H9 (cell line): ENCODE results near the gene TUBB2A. TPM values are rescaled to one million over a fixed set of nuclear protein-coding genes. Genes with fewer than 3 reads are reported as not detected.
A peak's percentile ranks its signal among the peaks of the same experiment; 100 is the strongest.

ENCODE experiments used
- DNase-seq: peaks from one replicate; pipeline ENCODE4 v3.0.0-alpha.2; 2017
- H2AFZ ChIP-seq: one replicate; pipeline ENCODE4 v1.6.1; 2013; ENCODE audit warnings: mild to moderate bottlenecking, low read length, control low read depth, moderate library complexity
- H2AK5ac ChIP-seq: 2 replicates; pipeline ENCODE4 v1.6.1; 2013; ENCODE audit warnings: low read length, control low read depth, mixed read lengths; ENCODE audit not compliant: insufficient read length
- H2BK120ac ChIP-seq: one replicate; pipeline ENCODE4 v1.6.1; 2013; ENCODE audit warnings: low read depth, mild to moderate bottlenecking, low read length, control low read depth, inconsistent platforms; ENCODE audit not compliant: poor library complexity, severe bottlenecking
- H2BK12ac ChIP-seq: 2 replicates; pipeline ENCODE4 v1.6.1; 2013; ENCODE audit warnings: low read length, control low read depth, mixed read lengths, low read depth; ENCODE audit not compliant: insufficient read length
- H2BK15ac ChIP-seq: 2 replicates; pipeline ENCODE4 v1.6.1; 2013; ENCODE audit warnings: low read depth, low read length, control low read depth
- H2BK20ac ChIP-seq: one replicate; pipeline ENCODE4 v1.6.1; 2013; ENCODE audit warnings: low read depth, mild to moderate bottlenecking, low read length, control low read depth, inconsistent platforms; ENCODE audit not compliant: poor library complexity, severe bottlenecking
- H2BK5ac ChIP-seq: 2 replicates; pipeline ENCODE4 v1.6.1; 2013; ENCODE audit warnings: low read length, control low read depth, mixed read lengths; ENCODE audit not compliant: insufficient read length
- H3K14ac ChIP-seq: 2 replicates; pipeline ENCODE4 v1.6.1; 2013; ENCODE audit warnings: low read length, control low read depth; ENCODE audit not compliant: insufficient read depth
- H3K18ac ChIP-seq: 2 replicates; pipeline ENCODE4 v1.6.1; 2013; ENCODE audit warnings: low read depth, mild to moderate bottlenecking, mixed read lengths, low read length, control low read depth; ENCODE audit not compliant: insufficient read length
- H3K23ac ChIP-seq: 2 replicates; pipeline ENCODE4 v1.6.1; 2013; ENCODE audit warnings: low read length, control low read depth, mixed read lengths, low read depth; ENCODE audit not compliant: insufficient read length
- H3K23me2 ChIP-seq: 2 replicates; pipeline ENCODE4 v1.6.1; 2013; ENCODE audit warnings: low read depth, mild to moderate bottlenecking, mixed read lengths, low read length, control low read depth; ENCODE audit not compliant: insufficient read length, poor library complexity, severe bottlenecking
- H3K27ac ChIP-seq: 2 replicates; pipeline ENCODE4 v1.5.1; 2013; ENCODE audit warnings: low read length, control low read depth, mixed read lengths, low read depth; ENCODE audit not compliant: insufficient read length
- H3K27me3 ChIP-seq: 2 replicates; pipeline ENCODE4 v1.6.1; 2013; ENCODE audit warnings: low read length, control low read depth, inconsistent platforms; ENCODE audit not compliant: insufficient read depth
- H3K4ac ChIP-seq: 2 replicates; pipeline ENCODE4 v1.6.1; 2013; ENCODE audit warnings: low read depth, mild to moderate bottlenecking, control low read depth, inconsistent platforms, low read length, moderate library complexity
- H3K4me1 ChIP-seq: 2 replicates; pipeline ENCODE4 v1.6.1; 2013; ENCODE audit warnings: low read length, control low read depth, inconsistent platforms; ENCODE audit not compliant: insufficient read depth
- H3K4me2 ChIP-seq: 2 replicates; pipeline ENCODE4 v1.6.1; 2013; ENCODE audit warnings: low read length, control low read depth, mixed read lengths; ENCODE audit not compliant: insufficient read length, insufficient read depth
- H3K56ac ChIP-seq: 2 replicates; pipeline ENCODE4 v1.6.1; 2013; ENCODE audit warnings: low read depth, mild to moderate bottlenecking, mixed read lengths, low read length, control low read depth; ENCODE audit not compliant: insufficient read length
- H3K79me1 ChIP-seq: 2 replicates; pipeline ENCODE4 v1.6.1; 2013; ENCODE audit warnings: low read depth, mild to moderate bottlenecking, moderate library complexity, low read length, control low read depth, inconsistent platforms; ENCODE audit not compliant: insufficient read depth, poor library complexity, severe bottlenecking
- H3K79me2 ChIP-seq: 2 replicates; pipeline ENCODE4 v1.6.1; 2013; ENCODE audit warnings: low read length, control low read depth, inconsistent platforms; ENCODE audit not compliant: insufficient read depth
- H3K9ac ChIP-seq: 2 replicates; pipeline ENCODE4 v1.6.1; 2013; ENCODE audit warnings: low read length, control low read depth, mixed read lengths; ENCODE audit not compliant: insufficient read length; ENCODE audit errors: extremely low read depth
- H3K9me3 ChIP-seq: one replicate; pipeline ENCODE4 v1.6.1; 2013; ENCODE audit warnings: low read depth, low read length, inconsistent platforms; ENCODE audit not compliant: control insufficient read depth
- H3T11ph ChIP-seq: one replicate; pipeline ENCODE4 v1.6.1; 2013; ENCODE audit warnings: mild to moderate bottlenecking, low read length, control low read depth, inconsistent platforms
- H4K20me1 ChIP-seq: one replicate; pipeline ENCODE4 v1.6.1; 2013; ENCODE audit not compliant: control insufficient read depth, insufficient read length, insufficient read depth
- H4K5ac ChIP-seq: 2 replicates; pipeline ENCODE4 v1.6.1; 2013; ENCODE audit warnings: low read depth, mild to moderate bottlenecking, mixed read lengths, low read length, control low read depth; ENCODE audit not compliant: insufficient read length
- H4K8ac ChIP-seq: replicated peaks from 2 replicates; pipeline ENCODE4 v1.6.1; 2013; ENCODE audit warnings: low read length, control low read depth, mixed read lengths, low read depth; ENCODE audit not compliant: insufficient read length
- H4K91ac ChIP-seq: 2 replicates; pipeline ENCODE4 v1.6.1; 2013; ENCODE audit warnings: low read depth, mild to moderate bottlenecking, moderate library complexity, mixed read lengths, low read length, control low read depth; ENCODE audit not compliant: insufficient read length
- H3K27ac Mint-ChIP-seq, 3 experiments: 2 replicates in 2 of 3; 3 replicates in 1 of 3; pipeline ENCODE4 v1.8.0; 2020 to 2021; ENCODE audit warnings: mixed read lengths in 3 of 3, mild to moderate bottlenecking in 1 of 3, moderate library complexity in 1 of 3
- H3K27me3 Mint-ChIP-seq: 2 replicates; pipeline ENCODE4 v1.8.0; 2021; ENCODE audit warnings: low read depth, mild to moderate bottlenecking, moderate library complexity, mixed read lengths
- H3K36me3 Mint-ChIP-seq, 3 experiments: 2 replicates in 2 of 3; 3 replicates in 1 of 3; pipeline ENCODE4 v1.8.0; 2020 to 2021; ENCODE audit warnings: low read depth in 3 of 3, mixed read lengths in 3 of 3; ENCODE audit not compliant: insufficient read depth in 1 of 3
- H3K4me1 Mint-ChIP-seq, 2 experiments: 2 replicates each; pipeline ENCODE4 v1.8.0; 2020; ENCODE audit warnings: mixed read lengths in 2 of 2
- H3K4me3 Mint-ChIP-seq, 2 experiments: 2 replicates in 1 of 2; 3 replicates in 1 of 2; pipeline ENCODE4 v1.8.0; 2020 to 2021; ENCODE audit warnings: mild to moderate bottlenecking in 2 of 2, mixed read lengths in 2 of 2, moderate library complexity in 1 of 2
- H3K9me3 Mint-ChIP-seq, 2 experiments: 2 replicates in 1 of 2; 3 replicates in 1 of 2; pipeline ENCODE4 v1.8.0; 2020; ENCODE audit warnings: mild to moderate bottlenecking in 2 of 2, mixed read lengths in 2 of 2, moderate library complexity in 1 of 2
- CTCF ChIP-seq: fragments of 200-600 bp; sonication (generic); conservative IDR thresholded peaks from 3 replicates; pipeline ENCODE4 v1.8.0; 2021; ENCODE audit warnings: antibody characterized with exemption, mild to moderate bottlenecking
- WGBS: extraction: QIAGEN DNeasy Blood & Tissue Kit; methylation state at CpG from one replicate; pipeline ENCODE4 v1.1.7; 2013; ENCODE audit warnings: missing lambda C conversion rate, low lambda C conversion rate, mixed read lengths; ENCODE audit not compliant: insufficient read length; ENCODE audit errors: extremely low coverage; 5-methylcytosine and 5-hydroxymethylcytosine counted together
- total RNA-seq: library from RNA; stranded (reverse); gene quantifications from 2 replicates; pipeline ENCODE4 v1.2.1, GENCODE V29; 2021

TUBB2A gene
- total RNA-seq, 1 experiment from 2014 or later: 258 TPM

- Mint-ChIP-seq H3K9me3 (peaks cover 0 to 4% of the 10 kb centered on the region in 2 experiments; a peak in 3 of 5 replicates), H3K4me3 (no peak overlapping the region; a peak in 1 of 5 replicates), H3K27me3 (no peaks in the 10 kb centered on the region), H3K4me1 (peaks cover 10 to 11% of the 10 kb centered on the region in 2 experiments), H3K27ac (peak overlapping the region; percentile 20 to 61 (median 23); a peak in 1 of 7 replicates), H3K36me3 (peaks cover 2 to 3% (median 2%) of the 10 kb centered on the region in 3 experiments; a peak in 3 of 7 replicates)
- no peak overlapping the region for H2BK5ac ChIP-seq
- no peak overlapping the region for H2AK5ac ChIP-seq
- H2BK15ac ChIP-seq: no peak overlapping the region
- H3K18ac ChIP-seq: peak overlapping the region; percentile 10
- H3K9ac ChIP-seq: no peak overlapping the region
- TF ChIP-seq CTCF: no peak
- no peak overlapping the region for H3K56ac ChIP-seq
- H3K79me2 ChIP-seq: no peaks in the 10 kb centered on the region
- H3K14ac ChIP-seq: peak overlapping the region; percentile 39; the same call in 1 of the 2 replicates
- no peak overlapping the region for H4K91ac ChIP-seq
- H4K5ac ChIP-seq: no peak overlapping the region
- H2BK120ac ChIP-seq: no peak overlapping the region
- no peak overlapping the region for H4K8ac ChIP-seq
- H4K20me1 ChIP-seq: no peaks in the 10 kb centered on the region
- WGBS: no CpG with 5 or more reads among the region's 23 CpGs
- no peak overlapping the region for H3K27ac ChIP-seq
- H3T11ph ChIP-seq: no peak overlapping the region
- H3K4me2 ChIP-seq: no peak overlapping the region
- H2BK12ac ChIP-seq: no peak overlapping the region
- H2BK20ac ChIP-seq: no peak overlapping the region
- no peaks in the 10 kb centered on the region for H3K79me1 ChIP-seq
- no peak overlapping the region for H3K4ac ChIP-seq
- peak; percentile 43 for DNase-seq
- H3K23me2 ChIP-seq: no peaks in the 10 kb centered on the region
- H3K4me1 ChIP-seq: peaks cover 12% of the 10 kb centered on the region
- no peaks in the 10 kb centered on the region for H3K9me3 ChIP-seq
- no peak overlapping the region for H2AFZ ChIP-seq
- H3K23ac ChIP-seq: no peak overlapping the region
- H3K27me3 ChIP-seq: no peaks in the 10 kb centered on the region
Measured at GRCh38 chr6:3193102-3193849, 35.9 kb upstream of the TUBB2A start.
